Endothelial cell (in vitro differentiated cells): ENCODE measurements around the gene SMU1. TPM values are rescaled to one million over a fixed set of nuclear protein-coding genes. Genes with fewer than 3 reads are reported as not detected.
"Not testable (repeated sequence)": the region's sequence is repeated elsewhere in the genome, so short reads cannot be mapped to it uniquely, and the experiment has no call there.

Source experiments
- DNase-seq: peaks from one replicate; pipeline ENCODE4 v3.0.0; 2021; ENCODE audit warnings: low spot score
- H3K27ac Mint-ChIP-seq: one replicate; pipeline ENCODE4 v1.8.0; 2021; ENCODE audit warnings: mixed read lengths, inconsistent platforms; ENCODE audit not compliant: unreplicated experiment
- H3K27me3 Mint-ChIP-seq: one replicate; pipeline ENCODE4 v1.8.0; 2021; ENCODE audit warnings: mild to moderate bottlenecking, moderate library complexity, mixed read lengths, inconsistent platforms; ENCODE audit not compliant: unreplicated experiment
- H3K36me3 Mint-ChIP-seq: one replicate; pipeline ENCODE4 v1.8.0; 2021; ENCODE audit warnings: mild to moderate bottlenecking, low read depth, mixed read lengths, inconsistent platforms; ENCODE audit not compliant: unreplicated experiment
- H3K4me1 Mint-ChIP-seq: one replicate; pipeline ENCODE4 v1.8.0; 2021; ENCODE audit warnings: mild to moderate bottlenecking, mixed read lengths, inconsistent platforms; ENCODE audit not compliant: unreplicated experiment
- H3K4me3 Mint-ChIP-seq: one replicate; pipeline ENCODE4 v1.8.0; 2021; ENCODE audit warnings: mild to moderate bottlenecking, mixed read lengths, inconsistent platforms; ENCODE audit not compliant: unreplicated experiment
- H3K9me3 Mint-ChIP-seq: one replicate; pipeline ENCODE4 v1.8.0; 2021; ENCODE audit warnings: mixed read lengths, inconsistent platforms; ENCODE audit not compliant: unreplicated experiment
- total RNA-seq: library from RNA; stranded (reverse); fragmentation: NEBNext Ultra II Directional; extraction: Animal tissue kit (Norgen Biotek cat#: 25700); gene quantifications from one replicate; pipeline ENCODE4 v1.2.1, GENCODE V29; 2021; ENCODE audit not compliant: unreplicated experiment
- TF ChIP-seq, protein P1 (sequence below): fragments of 200-600 bp; sonication (generic); IDR thresholded peaks from one replicate; pipeline ENCODE4 v1.5.0; 2021; ENCODE audit warnings: antibody characterized with exemption; ENCODE audit not compliant: unreplicated experiment

SMU1 gene
- total RNA-seq, 1 donor from 2014 or later, result 23.7 TPM

GRCh38 chr9:33102551-33103210 is 26.2 kb upstream of the SMU1 start:
- no peak overlapping the region for H3K4me3 Mint-ChIP-seq
- H3K9me3 Mint-ChIP-seq, result no peaks in the 10 kb centered on the region
- H3K27ac Mint-ChIP-seq, result no peak overlapping the region
- TF ChIP-seq, protein P1, sequence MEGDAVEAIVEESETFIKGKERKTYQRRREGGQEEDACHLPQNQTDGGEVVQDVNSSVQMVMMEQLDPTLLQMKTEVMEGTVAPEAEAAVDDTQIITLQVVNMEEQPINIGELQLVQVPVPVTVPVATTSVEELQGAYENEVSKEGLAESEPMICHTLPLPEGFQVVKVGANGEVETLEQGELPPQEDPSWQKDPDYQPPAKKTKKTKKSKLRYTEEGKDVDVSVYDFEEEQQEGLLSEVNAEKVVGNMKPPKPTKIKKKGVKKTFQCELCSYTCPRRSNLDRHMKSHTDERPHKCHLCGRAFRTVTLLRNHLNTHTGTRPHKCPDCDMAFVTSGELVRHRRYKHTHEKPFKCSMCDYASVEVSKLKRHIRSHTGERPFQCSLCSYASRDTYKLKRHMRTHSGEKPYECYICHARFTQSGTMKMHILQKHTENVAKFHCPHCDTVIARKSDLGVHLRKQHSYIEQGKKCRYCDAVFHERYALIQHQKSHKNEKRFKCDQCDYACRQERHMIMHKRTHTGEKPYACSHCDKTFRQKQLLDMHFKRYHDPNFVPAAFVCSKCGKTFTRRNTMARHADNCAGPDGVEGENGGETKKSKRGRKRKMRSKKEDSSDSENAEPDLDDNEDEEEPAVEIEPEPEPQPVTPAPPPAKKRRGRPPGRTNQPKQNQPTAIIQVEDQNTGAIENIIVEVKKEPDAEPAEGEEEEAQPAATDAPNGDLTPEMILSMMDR, result no peak
- H3K27me3 Mint-ChIP-seq, result peaks cover 13% of the 10 kb centered on the region
- no peak for DNase-seq
- no peaks in the 10 kb centered on the region for H3K36me3 Mint-ChIP-seq
- peaks cover 21% of the 10 kb centered on the region for H3K4me1 Mint-ChIP-seq

GRCh38 chr9:33101104-33101951 is 24.9 kb upstream of the SMU1 start:
- TF ChIP-seq, protein P1, result no peak
- Mint-ChIP-seq H3K27me3 (peaks cover 9% of the 10 kb centered on the region), H3K4me3 (peak overlapping the region; percentile 51), H3K27ac (no peak overlapping the region), H3K4me1 (peaks cover 10% of the 10 kb centered on the region), H3K36me3 (no peaks in the 10 kb centered on the region), H3K9me3 (no peaks in the 10 kb centered on the region)
- no peak for DNase-seq

GRCh38 chr9:33099754-33100153 is 23.3 kb upstream of the SMU1 start:
- TF ChIP-seq, protein P1, result no peak
- Mint-ChIP-seq H3K4me3 (no peak overlapping the region), H3K9me3 (no peaks in the 10 kb centered on the region), H3K27me3 (peaks cover 8% of the 10 kb centered on the region), H3K4me1 (no peaks in the 10 kb centered on the region), H3K27ac (no peak overlapping the region), H3K36me3 (no peaks in the 10 kb centered on the region)
- DNase-seq, result no peak

GRCh38 chr9:33097192-33097591 is 20.7 kb upstream of the SMU1 start:
- Mint-ChIP-seq H3K9me3 (no peaks in the 10 kb centered on the region), H3K27me3 (peaks cover under 1% of the 10 kb centered on the region), H3K36me3 (no peaks in the 10 kb centered on the region), H3K27ac (no peak overlapping the region), H3K4me3 (no peak overlapping the region), H3K4me1 (no peaks in the 10 kb centered on the region)
- TF ChIP-seq, protein P1, result no peak
- no peak for DNase-seq

DNA sequence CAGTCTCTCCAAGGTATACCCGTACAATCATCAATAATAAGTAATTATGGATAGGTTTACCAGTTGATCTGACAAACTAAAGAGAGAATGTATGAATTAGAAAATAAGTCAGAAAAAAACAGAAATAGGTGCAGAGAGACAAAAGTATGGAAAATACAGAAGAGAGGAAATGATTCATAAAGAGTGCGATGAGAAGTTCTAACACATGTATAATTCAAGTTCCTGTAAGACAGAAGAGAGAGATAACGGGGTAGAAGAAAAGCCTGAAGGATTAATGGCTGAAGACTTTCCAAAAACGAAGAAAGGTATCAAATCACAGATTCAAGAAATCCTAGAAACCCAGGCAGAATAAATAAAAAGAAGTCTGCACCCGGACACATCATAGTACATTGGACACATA is 16.2 kb upstream of the SMU1 start:
- no peak overlapping the region for H3K27ac Mint-ChIP-seq
- no peaks in the 10 kb centered on the region for H3K9me3 Mint-ChIP-seq
- H3K4me3 Mint-ChIP-seq, result no peak overlapping the region
- no peaks in the 10 kb centered on the region for H3K36me3 Mint-ChIP-seq
- H3K27me3 Mint-ChIP-seq, result peaks cover 2% of the 10 kb centered on the region
- no peaks in the 10 kb centered on the region for H3K4me1 Mint-ChIP-seq
- TF ChIP-seq, protein P1, result no peak
- no peak for DNase-seq

- H3K4me1 Mint-ChIP-seq, H3K4me3 Mint-ChIP-seq, H3K27ac Mint-ChIP-seq, H3K36me3 Mint-ChIP-seq, H3K9me3 Mint-ChIP-seq, DNase-seq, H3K27me3 Mint-ChIP-seq: not testable (repeated sequence)
Measured at GRCh38 chr9:33085672-33086071, 9.2 kb upstream of the SMU1 start.
